ENCODE measurements around the gene PRUNE2. TPM values are rescaled to one million over a fixed set of nuclear protein-coding genes. Genes with fewer than 3 reads are reported as not detected.
A peak's percentile ranks its signal among the peaks of the same experiment; 100 is the strongest.
"Not testable (repeated sequence)": the region's sequence is repeated elsewhere in the genome, so short reads cannot be mapped to it uniquely, and the experiment has no call there.

The PRUNE2 gene, protein sequence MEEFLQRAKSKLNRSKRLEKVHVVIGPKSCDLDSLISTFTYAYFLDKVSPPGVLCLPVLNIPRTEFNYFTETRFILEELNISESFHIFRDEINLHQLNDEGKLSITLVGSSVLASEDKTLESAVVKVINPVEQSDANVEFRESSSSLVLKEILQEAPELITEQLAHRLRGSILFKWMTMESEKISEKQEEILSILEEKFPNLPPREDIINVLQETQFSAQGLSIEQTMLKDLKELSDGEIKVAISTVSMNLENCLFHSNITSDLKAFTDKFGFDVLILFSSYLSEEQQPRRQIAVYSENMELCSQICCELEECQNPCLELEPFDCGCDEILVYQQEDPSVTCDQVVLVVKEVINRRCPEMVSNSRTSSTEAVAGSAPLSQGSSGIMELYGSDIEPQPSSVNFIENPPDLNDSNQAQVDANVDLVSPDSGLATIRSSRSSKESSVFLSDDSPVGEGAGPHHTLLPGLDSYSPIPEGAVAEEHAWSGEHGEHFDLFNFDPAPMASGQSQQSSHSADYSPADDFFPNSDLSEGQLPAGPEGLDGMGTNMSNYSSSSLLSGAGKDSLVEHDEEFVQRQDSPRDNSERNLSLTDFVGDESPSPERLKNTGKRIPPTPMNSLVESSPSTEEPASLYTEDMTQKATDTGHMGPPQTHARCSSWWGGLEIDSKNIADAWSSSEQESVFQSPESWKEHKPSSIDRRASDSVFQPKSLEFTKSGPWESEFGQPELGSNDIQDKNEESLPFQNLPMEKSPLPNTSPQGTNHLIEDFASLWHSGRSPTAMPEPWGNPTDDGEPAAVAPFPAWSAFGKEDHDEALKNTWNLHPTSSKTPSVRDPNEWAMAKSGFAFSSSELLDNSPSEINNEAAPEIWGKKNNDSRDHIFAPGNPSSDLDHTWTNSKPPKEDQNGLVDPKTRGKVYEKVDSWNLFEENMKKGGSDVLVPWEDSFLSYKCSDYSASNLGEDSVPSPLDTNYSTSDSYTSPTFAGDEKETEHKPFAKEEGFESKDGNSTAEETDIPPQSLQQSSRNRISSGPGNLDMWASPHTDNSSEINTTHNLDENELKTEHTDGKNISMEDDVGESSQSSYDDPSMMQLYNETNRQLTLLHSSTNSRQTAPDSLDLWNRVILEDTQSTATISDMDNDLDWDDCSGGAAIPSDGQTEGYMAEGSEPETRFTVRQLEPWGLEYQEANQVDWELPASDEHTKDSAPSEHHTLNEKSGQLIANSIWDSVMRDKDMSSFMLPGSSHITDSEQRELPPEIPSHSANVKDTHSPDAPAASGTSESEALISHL (N-terminal part only)
- polyA plus RNA-seq (ENCODE audit: insufficient read length), result 16.4 TPM
- long read RNA-seq, donor 1, partial matches to known transcripts, result 0 of 1 reads
- long read RNA-seq, donor 1, other reads (novel, unspliced or antisense), result 0 of 1 reads
- long read RNA-seq, donor 2, result 0 reads
- long read RNA-seq, donor 3, result 0 reads
- long read RNA-seq, donor 4, result 0 reads
- long read RNA-seq, donor 5, result 0 reads
- long read RNA-seq, donor 6, result 0 reads
- long read RNA-seq, donor 7, result 0 reads
- long read RNA-seq, donor 8, result 0 reads

DNA sequence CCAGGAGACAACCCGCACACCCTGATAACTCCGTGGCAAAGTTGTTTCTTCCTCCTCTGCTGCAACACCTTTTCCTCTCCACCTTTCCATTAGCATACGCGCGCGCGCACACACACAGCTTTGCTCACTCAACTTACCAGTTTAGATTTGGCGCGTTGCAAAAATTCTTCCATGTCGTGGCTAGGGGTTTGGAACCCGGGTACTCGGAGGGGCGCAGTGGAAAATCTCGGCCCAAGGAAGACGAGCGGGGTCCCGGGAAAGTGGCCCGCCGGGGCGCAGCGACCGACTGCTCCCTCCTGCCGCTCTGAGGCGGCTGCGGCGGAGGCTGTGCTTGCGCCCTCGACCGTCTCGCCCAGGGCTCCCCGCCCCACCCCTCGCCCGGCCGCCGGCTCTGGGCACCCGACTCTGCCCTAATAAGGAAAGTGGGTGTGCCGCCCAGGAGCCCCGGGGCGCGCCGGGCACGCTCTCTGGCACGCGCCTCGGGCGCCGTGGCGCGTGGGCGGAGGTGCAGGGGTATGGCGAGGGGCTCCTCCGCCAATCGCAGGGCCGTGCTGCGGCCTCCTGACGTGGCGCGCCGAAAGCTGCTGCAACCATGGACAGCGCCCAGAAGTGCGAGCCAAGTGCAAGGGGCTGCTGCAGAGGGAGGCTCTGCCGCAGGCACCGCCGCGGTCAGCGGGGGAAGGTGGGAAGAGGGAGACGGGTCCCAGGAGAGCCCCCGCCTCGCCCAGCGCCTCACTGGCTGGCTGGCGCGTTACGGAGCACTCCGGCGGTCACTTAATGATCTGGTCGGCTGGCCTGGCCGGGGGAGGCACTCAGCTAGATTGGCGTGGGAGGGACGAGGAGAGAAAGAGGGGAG is at the start of gene PRUNE2:
PRUNE2 (minus strand) TSS at position 324 of the 856 bp plus-strand sequence; CDS start at position 173, 151 bp downstream.
- peak; percentile 86 for DNase-seq

DNA sequence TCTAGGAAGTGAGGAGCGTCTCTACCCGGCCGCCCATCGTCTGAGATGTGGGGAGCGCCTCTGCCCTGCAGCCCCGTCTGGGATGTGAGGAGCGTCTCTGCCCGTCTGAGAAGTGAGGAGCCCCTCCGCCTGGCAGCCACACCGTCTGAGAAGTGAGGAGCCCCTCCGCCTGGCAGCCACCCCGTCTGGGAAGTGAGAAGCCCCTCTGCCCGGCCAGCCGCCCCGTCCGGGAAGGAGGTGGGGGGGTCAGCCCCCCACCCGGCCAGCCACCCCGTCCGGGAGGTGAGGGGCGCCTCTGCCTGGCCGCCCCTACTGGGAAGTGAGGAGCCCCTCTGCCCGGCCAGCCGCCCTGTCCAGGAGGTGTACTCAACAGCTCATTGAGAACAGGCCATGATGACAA is 49.5 kb upstream of the PRUNE2 start:
- DNase-seq, result not testable (repeated sequence)

DNA sequence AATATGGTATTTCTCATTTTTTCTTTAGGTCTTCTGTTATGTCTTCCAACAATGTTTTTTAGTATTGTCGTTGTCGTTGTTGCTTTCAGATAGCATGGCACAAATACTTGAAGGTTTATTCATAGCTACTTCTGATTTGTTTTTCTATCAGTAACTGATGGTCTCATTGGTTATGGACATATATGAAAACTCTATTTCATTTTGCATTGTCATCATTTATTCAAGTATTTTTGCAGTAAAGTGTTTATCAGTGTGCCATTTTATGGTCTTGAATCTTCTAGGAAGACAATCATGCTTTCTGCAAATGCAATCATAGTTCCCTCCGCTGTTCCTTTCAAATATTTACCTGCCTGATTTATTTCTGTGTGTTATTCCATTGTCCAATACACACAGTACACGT is 44.0 kb upstream of the PRUNE2 start:
- no peak for DNase-seq

DNA sequence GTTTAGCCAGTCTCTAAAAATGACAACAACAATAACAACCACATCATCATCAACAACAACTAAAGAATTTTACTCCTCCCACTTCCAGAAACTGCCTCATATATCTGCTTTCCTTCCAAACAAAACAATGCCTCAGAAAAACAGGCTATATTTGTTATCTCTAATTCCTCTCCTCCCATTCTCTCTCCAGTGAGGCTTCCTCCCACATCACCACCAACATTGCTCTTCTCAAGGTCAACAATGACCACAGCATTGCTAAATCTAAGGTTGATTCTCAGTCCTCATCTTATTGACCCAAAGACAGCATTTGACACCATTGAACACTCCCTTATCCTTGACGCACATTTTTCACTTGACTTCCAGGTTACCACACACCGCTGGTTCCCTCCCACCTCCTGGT is 38.1 kb upstream of the PRUNE2 start:
- no peak for DNase-seq

DNA sequence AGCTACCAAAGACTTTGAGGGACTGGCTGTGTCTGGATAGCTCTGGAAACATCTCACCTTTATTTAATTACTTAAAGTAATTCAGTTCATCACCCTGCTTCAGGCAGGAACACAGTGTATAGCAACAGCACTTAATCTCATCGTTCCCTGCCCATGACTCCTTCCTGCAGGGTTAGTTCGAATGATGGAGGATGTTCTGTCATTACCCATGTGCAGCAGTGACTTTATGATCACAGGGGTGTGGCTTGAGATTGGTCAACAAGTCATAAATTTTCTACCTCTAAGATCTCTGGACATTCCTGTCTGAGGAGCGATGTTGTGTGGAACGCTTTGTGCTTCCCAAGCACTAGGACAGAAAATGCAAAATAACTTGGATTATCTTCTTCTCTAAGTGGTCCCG is 37.1 kb upstream of the PRUNE2 start:
- no peak for DNase-seq

DNA sequence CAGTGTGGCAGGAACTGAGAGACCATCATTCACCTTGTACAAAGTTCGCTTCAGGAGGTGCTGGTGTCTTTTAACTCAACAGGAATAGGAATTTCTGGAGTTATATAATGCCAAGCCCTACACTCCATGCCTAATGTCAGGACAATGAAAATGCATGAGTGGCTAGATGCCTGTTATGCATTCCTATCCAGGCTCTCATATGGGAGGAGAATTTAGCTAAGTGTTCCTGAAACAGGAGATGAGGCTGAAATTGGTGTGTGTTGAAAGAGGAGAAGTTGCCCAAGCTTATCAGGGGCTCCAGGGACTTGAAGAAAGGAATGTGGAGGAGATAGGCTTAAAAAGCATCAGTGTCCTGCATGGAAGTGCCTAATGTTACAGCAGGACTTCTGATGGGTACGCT is 26.8 kb upstream of the PRUNE2 start:
- DNase-seq, result no peak

DNA sequence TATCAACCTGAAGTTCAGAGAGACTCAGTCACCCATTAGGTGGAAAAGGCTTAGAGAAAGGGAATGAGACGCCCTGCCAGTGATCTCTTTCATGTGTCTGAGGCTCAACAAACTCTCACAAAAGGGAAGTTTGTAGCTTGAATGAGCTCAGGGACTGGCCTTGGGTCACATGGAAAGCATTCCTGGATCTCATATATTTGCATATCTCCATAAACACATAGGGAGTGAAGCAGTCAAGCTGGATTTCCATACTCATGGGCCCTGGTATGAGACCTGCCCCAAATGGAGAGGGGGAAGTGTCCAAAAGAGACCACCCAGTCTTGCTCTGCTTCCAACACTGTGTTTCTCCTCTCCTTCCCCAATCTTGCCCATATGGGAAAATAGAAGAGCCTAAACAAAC is 26.4 kb upstream of the PRUNE2 start:
- no peak for DNase-seq

DNA sequence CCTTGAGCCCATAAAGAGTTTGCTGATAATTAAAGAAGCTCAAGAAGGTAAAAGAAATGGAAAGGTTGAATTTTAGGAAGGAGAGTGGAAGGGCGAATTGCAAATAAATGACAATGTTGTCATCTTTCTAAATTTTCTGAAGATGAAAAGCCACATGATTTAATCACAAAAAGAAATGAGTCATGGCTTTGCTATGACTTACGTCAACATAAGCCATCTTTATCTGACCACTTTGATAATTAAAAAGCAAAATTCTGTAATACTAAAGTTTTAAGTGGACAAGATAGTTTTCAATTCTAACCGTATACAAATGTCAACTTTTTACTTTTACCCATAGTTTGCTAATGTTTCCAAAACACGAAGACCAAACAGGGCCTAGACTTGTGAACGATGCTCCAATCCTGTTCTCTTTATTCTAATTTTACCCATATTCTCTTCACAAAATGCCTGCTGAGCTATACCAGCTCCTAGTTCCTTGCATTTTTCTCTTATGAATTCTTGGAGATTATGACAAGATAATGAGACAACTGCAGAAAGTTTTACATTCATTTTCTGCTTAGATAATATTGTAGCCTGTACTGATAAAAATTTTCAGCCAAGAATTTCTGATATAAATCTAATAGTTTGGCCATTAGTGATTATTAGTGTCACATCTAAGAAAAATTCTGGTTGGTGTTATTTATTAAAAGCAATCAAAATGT is 21.8 kb upstream of the PRUNE2 start:
- DNase-seq, result no peak

DNA sequence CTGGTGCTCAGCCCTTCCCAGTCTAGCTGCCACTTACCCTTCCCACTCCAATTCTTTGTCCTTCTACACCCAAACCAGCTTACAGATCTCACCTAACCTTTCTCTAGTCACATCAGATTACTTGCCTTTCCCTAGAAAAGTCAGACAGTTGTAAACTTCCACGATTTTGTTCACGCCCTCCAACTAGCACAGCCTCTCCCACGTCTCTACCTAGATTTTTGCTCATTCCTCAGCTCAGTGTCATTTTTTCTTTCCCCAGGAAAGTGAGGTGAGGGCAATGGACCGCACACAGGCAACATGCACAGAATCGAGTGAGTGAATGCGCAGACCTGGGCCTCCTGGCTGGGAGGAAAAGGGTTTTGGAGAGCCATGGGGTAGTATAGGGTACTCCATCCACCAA is 20.9 kb upstream of the PRUNE2 start:
- no peak for DNase-seq

DNA sequence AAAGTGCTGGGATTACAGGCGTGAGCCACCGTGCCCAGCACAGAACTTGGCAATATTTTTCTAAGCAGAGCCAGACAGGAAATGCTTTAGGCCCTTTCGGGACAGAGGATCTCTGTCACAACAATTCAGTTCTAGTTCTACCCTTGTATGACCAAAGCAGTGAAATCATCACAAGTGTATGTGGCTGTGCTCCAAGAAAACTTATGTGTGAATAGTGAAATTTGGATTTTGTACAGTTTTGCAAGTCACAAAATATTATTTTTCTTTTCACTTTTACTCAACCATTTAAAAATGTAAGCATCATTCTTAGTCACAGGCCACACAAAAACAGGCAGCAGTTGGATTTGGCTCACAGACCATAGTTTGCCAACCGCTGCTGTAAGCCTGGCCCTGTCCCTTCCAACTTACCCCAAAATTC is 20.4 kb upstream of the PRUNE2 start:
- no peak for DNase-seq

DNA sequence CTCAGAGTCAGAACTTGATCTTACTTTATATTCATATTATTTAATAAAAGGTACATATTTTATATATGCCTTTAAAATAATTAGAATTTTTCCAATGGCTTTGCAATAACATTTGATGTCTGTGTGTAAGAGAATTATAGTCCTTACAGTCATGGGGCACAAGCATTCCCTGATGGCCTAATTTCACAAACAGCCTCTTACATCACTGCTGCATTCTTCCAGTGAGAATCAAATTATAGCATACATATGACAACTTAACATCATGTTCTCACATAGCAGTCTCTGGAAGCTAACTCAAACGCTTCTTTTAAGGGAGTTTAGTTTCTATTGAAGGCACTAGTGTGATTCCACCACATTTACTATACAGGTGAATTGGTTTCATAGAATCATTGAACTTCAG is 15.3 kb upstream of the PRUNE2 start:
- DNase-seq, result no peak

DNA sequence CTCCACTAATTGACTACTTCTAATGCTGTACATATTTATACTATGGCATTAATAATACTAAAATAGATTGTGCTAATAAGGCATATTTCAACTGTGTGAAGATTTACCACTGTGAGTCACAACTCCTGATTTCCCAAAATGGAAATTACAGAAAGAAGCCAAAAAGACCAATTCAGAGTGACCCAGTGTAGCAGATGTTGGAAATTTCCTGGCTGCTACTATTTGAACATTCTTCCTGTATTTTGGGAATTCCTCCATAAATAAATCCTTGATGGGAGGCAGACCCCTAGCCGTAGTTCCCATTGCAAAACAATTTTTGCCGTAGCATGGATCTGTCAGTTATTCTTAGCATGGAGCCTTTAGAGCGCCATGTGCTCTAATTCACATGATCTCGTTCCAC is 11.4 kb upstream of the PRUNE2 start:
- no peak for DNase-seq

DNA sequence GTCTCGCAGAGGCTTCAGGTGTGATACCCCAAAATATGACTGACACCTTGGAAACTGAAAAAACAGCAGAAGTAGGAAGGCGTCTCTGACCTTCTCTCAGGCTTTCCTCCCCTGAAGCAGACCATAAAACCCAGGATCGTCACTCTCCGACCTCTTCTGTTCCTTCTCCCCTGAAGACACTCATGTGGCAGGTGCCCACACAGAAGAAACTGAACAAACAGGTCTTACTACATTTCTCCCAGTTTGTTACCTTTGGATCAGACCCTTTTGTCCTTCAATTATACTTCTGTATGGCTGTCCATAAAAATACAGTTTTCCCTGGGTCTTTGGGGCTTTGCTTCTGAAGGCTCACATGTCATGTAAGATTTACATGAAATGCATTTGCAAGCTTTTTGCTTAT is 10.3 kb upstream of the PRUNE2 start:
- no peak for DNase-seq

DNA sequence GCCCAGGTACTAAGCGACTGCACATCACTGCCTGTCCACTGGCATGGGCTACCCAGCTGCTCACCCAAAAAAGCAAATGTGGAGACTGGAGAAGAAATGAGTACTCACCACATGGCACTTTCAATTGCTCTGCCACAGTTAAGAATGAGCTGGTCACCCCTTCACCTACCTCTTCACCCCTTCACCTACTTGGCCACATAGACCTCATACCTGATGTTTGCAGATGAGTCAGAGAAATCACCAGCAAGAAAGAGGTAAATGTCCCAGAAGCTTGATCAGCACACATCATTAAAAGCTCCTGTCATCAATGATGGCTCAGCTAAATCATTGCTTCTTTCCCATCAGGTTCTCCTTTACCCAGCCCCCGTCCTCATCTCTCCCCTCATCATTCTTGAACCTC is 7.6 kb upstream of the PRUNE2 start:
- no peak for DNase-seq

DNA sequence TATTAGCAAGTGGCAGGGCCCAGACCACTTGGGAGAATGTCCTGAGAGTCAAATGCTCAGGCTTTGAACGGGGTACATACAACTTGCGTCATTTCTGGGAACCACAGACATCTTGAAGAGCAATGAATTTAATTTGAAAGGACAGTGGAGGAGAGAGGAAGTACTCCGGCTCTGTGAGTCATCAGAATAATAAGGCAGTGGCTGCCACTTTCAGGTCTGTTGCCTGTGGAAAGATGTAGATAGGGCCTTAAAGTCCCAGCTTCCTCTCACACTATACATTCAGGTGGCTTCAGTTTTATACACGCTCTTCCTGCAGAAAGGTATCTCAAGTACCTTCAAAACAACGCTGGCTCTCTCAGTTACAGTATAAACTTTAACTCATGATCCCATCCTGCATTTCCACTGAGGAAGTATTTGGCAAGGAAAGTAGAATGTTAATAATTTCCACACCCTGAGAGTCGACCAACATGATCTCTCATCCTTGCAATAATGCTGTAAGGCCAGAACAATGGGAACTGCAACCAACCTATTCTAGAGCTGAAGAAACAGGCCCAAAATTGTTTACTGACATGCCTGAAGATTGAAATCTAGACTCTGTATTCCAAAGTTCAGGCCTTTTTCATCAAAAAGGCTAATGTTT is 6.8 kb upstream of the PRUNE2 start:
- DNase-seq, result no peak

DNA sequence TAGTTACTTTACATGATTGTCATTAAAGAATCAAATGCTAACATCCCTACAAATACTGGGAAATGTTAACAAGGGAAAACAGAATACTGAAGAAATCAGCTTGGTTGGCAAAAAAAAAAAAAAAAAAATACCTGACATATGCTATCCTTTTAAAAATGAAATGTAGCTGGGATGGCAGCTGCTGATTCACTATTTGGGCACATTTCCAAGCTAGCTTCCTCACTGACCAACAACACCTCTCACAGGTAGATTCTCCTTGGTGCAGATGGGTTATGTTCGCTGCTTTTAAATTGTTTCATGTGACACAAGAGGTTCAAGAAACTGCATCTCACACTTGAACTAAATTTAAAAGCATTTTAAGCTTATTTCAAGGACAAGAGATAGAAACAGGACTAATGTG is 6.1 kb upstream of the PRUNE2 start:
- DNase-seq, result no peak

DNA sequence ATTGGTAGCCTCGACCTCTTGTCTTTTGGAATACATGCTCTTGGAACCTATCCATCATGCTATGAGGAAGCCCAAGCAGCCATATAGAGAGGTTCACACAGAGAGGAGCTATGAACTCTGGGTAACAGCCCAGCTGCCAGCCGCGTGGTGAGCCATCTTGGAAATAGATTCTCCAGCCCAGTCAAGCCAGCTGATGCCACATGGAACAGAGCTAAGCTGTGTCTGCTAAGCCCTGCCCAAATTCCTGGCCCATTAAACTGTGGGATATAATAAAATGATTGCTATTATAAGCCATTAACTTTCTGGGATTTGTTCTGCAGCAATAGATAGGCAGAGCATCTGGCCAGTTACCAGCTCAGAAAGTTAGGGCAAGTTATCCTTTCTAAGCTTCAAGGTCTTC is 4.9 kb upstream of the PRUNE2 start:
- no peak for DNase-seq

DNA sequence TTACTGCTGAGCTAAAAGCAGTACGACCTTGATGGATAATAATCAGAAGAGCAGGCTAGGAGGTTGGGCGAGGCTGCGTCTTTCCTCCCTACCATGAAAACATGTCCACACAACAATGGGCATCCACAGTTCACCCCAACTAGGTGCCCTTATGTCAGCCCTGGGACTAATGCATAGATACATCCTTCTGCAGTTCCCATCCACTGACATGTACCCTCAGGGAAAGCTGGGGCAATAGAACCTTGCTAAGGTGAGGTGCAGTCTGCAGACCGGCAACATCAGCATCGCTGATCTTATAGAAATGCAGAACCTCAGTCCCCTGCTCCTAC is 697 bp upstream of the PRUNE2 start:
- DNase-seq, result no peak

DNA sequence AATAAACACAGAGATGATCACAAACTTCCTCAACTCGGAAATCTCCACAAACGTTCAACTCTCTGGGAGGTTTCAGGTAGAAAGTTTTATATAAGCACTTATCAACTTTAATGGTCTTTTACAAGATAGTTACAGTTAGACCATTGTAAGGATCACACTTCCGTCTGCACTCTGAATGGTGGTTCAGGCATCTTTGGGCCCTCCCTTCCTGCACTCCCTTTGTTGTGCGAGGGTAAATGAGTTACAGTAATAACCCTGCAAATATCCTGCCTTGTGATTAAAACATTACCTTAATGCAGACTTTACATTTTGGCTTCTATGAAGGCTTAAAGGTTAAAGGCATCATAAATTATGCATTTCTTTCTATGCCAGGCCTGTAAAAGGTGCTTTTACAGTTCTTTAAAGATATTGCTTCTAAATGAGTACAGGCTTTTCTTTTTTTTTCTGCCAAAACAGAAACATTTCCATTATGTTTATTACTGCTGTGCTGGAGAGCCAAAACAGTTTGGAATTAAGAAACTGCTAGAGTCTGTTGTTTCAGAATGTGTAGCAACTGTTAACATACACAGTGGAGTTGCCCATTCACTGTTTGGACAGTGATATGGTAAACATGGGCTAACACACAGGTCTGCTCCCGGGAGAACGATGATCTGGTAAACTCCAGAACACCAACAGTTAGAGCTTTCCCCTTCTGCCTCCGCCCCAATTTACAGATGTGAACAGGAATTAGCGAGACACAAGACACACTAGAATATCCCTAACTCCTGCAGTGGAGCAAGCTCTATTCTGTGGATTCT is 1.1 kb downstream of the PRUNE2 start:
- DNase-seq, result no peak
